Stimulated activated CD4-positive, alpha-beta T cell treated with anti-CD3 and anti-CD28 coated beads, Interleukin-4, amount 100 ng/mL, for 24 hours (primary cell): ENCODE data around the gene HNRNPDL.
"Not testable (repeated sequence)": the region's sequence is repeated elsewhere in the genome, so short reads cannot be mapped to it uniquely, and the experiment has no call there.

Experiments used
- DNase-seq: peaks from one replicate; pipeline ENCODE4 v3.0.0-alpha.2; 2020

The HNRNPDL gene

GRCh38 chr4:82430193-82430963 lies at the start of gene HNRNPDL, which contains the start of gene ENOPH1:
Gene HNRNPDL (minus strand): TSS chr4:82430462. CDS start chr4:82429690, 772 bp downstream.
Gene ENOPH1 (plus strand): TSS chr4:82430590. CDS start chr4:82430830, 240 bp downstream.
- DNase-seq = peak; percentile 100

- no peak for DNase-seq
These were observed 49.3 kb upstream of the HNRNPDL start for GRCh38 chr4:82479562-82479961.

DNA sequence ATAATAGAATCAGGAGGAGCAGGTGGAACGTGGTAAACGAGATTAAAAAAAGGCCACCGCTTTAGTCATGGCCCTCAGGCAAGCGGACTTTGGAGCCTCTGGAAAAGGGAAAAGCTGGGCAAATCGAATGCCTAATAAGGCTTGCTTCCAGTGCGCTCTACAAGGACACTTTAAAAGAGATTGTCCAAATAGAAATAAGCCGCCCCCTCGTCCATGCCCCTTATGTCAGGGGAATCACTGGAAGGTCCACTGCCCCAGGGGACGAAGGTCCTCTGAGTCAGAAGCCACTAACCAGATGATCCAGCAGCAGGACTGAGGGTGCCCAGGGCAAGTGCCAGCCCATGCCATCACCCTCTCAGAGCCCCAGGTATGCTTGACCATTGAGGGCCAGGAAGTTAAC lies 47.2 kb upstream of the HNRNPDL start:
- DNase-seq = not testable (repeated sequence)

DNA sequence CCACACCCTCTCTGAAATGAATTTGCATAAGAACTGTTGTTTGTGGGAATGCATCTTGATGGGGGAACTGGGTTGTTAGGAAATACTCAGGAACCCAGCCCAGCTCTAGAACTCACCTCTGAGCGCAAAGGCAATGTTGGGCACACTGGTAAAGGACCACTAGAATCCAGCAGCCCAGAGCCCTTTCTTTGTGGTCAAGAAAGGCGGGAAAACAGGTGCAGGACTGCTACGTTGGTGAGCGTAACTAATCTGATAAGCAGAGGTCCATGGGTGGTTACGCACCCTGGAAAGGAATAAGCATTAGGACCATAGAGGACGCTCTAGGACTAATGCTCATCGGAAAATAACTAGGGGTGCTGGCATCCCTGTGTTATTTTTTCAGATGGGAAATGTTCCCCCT lies 45.7 kb upstream of the HNRNPDL start:
- not testable (repeated sequence) for DNase-seq

GRCh38 chr4:82473621-82474164 lies 43.4 kb upstream of the HNRNPDL start:
- DNase-seq = no peak

GRCh38 chr4:82473080-82473479 lies 42.8 kb upstream of the HNRNPDL start:
- not testable (repeated sequence) for DNase-seq

DNA sequence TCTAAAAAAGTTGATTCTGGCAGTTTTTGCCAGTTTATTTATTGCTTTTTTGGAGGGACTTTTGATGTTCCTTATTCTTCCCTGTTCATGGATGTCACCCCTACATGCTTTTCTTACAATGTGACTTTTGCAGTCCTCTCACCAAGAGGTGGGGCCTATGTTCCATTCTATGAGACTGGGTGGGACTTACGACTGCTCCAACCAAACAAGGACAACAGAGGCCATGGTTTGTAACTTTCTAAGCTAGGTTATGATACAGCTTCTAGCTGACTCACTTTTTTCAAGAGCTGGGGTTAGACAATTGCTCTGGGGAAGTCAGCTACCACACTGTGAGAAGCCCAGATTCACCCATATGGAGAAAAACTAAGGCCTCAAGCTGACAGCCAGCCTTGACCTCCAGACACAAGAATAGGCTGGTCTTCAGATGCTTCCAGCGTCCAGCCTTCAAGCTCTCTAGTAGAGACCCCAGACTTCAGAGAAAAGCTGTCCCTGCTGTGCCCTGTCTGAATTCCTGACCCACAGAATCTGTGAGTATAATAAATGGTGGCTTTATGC lies 39.6 kb upstream of the HNRNPDL start:
- no peak for DNase-seq

- no peak for DNase-seq
These were observed 37.2 kb upstream of the HNRNPDL start for GRCh38 chr4:82467471-82467870.

DNA sequence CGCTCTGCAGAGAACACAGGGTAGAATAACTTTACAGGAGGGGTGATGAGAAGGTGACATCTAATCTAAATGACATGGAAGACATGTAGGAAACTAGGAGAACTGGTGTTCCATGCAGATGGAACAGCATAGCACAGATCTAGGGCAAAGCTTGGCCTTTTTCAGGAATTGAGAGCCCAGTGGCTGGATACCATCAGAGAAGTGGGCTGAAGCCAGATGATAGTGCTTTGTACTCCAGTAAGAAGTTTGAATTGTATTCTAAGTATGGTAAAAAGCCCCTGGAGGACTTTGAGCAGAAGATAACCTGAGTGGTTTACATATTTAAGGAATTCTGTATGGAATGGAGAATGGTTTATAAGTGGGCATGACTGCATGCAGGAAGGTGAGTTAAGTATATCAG lies 33.0 kb upstream of the HNRNPDL start:
- no peak for DNase-seq

DNA sequence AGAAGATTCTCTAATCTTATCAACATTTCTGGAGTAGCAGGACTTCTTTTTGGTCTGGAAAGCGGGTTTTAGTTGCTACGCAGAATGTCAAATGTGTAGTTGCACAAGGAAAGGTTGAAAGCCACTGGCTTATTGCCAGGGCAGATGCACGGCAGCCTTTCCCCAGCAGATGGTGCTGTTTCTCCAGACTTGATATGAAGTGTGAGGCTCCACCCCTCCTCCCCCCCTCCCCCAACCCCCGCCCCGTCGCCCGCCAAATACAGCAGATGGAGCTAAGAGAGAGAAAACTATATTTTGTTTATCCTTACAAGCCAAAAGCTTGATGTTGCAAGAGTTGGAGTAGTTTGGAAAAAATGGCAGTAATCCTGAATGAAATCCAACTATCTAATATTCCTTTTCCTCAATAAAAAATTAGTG lies 32.2 kb upstream of the HNRNPDL start:
- DNase-seq = peak; percentile 87

DNA sequence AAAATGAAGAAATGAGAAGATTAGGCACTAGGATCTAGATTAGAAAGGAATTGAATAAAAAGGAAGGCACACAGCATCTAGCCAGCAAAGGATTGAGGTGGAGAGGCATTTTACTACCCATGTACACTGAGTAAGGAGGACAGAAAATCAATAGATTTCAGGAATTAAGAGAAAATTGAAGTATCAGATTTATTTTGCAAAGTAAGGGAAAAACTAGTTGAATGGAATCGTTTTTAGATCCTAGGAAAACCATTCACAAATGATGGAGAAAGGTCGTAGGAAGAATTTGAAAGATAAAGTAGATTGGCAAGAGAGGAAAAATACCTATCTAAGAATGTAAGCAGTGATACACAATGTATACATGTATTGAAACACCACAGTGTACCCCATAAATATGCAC lies 31.4 kb upstream of the HNRNPDL start:
- DNase-seq = no peak

DNA sequence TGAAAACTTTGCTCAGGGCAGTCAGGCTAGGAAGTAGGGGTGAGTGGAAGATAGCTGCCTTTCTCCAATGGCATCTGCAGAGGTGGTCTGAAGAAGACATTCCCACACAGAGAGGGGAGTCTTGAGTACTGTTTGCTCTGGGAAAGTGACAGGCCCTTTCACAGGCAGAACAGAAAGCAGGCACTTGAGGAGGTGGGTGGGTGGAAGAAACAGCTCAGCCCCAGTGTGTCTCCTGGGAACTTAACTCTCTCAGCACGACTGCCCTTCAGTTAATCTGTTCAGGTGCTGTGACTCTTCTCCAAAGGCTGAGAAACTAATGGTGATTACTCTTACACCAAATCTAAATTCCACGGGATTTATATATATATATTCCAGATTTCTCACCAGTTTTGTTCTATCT lies 28.5 kb upstream of the HNRNPDL start:
- DNase-seq = no peak

GRCh38 chr4:82457266-82457665 lies 27.0 kb upstream of the HNRNPDL start:
- DNase-seq = no peak

DNA sequence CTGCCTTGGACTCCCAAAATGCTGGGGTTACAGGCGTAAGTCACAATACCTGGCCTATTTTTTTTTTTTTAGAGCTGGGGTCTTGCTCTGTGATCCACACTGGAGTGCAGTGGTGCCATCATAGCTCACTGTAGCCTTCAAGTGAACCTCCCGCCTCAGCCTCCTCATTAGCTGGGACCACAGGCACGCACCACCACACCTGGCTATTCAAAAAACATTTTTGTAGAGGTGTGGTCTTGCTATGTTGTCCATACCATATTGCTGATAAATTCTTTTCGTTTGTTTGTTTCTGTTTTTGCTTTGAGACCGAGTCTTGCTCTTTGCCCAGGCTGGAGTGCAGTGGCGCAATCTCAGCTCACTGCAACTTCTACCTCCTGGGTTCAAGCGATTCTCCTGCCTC lies 21.8 kb upstream of the HNRNPDL start:
- no peak for DNase-seq

- DNase-seq = no peak
These were observed 20.9 kb upstream of the HNRNPDL start for GRCh38 chr4:82450966-82451755.

DNA sequence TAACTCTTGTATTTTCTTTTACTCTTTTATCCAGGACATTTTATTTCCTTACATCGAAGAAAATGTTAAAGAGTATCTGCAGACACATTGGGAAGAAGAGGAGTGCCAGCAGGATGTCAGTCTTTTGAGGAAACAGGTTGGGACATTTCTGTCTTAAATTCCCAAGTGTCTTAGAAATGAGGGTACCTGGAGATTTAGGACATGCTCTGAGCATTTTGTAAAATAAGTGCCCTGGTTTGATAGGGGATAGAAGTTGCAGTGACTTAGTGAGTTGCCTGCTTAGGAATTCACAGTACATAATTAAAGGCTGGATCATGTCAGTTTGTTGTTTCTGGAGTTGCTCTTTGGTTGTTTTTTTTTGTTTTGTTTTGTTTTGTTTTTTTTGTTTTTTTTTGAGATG lies 17.6 kb upstream of the HNRNPDL start:
- no peak for DNase-seq

DNA sequence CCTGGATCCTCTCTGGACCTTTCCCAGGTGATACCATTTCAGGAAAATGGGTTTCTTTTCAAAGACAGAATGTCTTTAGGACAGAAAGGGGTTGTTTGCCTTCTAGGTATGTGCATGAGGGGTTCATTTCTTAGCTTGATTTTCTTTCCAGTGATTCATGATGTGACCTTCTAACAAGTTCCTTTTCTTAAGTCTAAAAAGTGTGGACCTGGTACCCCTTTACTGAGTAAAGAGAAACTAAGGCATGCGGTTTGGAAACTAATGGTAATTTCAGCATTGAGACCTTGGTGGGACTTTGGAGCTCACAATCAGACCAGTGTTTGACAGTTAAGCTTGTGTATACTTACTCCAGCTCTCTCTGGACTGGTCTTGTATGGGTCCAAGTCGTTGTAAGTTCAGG lies 8.8 kb upstream of the HNRNPDL start:
- no peak for DNase-seq

DNA sequence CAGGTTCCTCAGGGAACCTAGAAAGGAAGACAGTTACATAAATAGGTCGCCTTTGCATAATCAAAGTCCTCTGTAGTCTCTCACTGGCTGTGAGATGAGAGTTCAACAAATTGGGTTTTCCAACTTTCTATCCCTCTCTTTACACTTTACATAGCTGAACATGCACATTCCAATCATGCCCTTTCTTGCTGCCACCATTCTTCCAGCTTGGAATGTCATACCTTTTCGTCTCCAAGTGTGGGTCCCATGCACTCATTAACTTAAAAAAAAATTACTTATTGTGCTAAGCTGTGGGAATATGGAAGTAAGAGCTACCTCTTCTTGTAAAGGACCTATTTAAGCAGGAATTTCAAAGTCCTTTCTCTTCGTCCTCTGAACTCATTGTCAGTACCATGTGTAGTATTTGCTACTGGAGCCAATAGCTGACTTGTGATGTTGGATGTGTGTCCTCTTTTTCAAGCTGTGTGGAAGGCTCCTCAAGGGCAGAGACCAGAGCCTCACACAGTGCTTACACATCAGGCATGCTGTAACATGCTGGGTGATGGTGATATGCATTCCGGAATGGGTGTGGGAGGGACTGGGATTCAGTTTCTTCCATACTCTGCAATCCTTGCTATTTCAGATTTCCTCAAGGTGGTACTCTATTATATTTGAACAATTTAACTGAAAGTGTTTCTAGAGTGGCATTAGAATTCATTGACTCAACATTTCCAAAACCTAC lies 7.2 kb upstream of the HNRNPDL start:
- DNase-seq = no peak

- DNase-seq = no peak
These were observed 6.5 kb upstream of the HNRNPDL start for GRCh38 chr4:82436780-82437179.

GRCh38 chr4:82436130-82436529 lies 5.9 kb upstream of the HNRNPDL start:
- no peak for DNase-seq

- DNase-seq = no peak
These were observed 4.7 kb upstream of the HNRNPDL start for GRCh38 chr4:82434949-82435348.

DNA sequence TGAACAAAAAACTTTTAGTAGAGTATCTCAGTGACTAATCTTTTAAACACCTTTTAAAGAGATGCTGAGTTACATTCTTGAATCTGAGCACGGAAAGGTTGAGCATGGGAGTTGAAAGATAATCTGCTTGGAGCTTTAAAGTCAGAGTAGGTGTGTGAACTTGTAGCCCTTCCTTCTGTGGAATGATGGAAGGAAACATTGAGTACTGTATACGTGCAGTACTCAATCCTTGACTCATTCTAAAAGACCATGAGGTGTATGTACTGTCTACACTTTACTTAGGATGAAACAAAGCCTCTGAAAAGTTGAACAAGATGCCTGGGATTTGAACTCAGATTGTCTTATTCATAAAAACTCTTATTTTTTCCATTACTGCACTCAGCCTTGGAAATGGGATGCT lies 3.5 kb upstream of the HNRNPDL start:
- no peak for DNase-seq

DNA sequence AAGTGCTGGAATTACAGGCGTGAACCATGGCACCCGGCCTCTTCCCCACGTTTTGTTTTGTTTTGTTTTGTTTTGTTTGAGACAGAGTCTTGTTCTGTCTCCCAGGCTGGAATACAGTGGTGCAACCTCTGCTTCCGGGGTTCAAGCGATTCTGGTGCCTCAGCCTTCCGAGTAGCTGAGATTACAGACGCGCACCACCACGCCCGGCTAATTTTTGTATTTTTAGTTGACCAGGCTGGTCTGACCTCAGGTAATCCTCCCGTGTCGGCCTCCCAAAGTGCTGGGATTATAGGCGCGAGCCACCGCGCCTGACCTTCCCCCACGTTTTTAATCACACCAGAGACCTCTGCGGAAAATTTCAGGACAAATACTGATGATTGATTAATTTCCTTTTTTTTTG lies 2.3 kb upstream of the HNRNPDL start:
- no peak for DNase-seq
